Osteocyte (in vitro differentiated cells): Measurements from ENCODE around the gene PRDM15. TPM values are rescaled to one million over a fixed set of nuclear protein-coding genes. Genes with fewer than 3 reads are reported as not detected.

Experiments
- DNase-seq: peaks from one replicate; pipeline ENCODE4 v3.0.0; 2021; ENCODE audit warnings: mixed read lengths; ENCODE audit not compliant: unreplicated experiment; ENCODE audit errors: extremely low spot score
- H3K27ac Mint-ChIP-seq: one replicate; pipeline ENCODE4 v1.8.0; 2021; ENCODE audit warnings: mild to moderate bottlenecking, mixed read lengths; ENCODE audit not compliant: unreplicated experiment
- H3K27me3 Mint-ChIP-seq: one replicate; pipeline ENCODE4 v1.8.0; 2021; ENCODE audit warnings: mixed read lengths; ENCODE audit not compliant: unreplicated experiment
- H3K36me3 Mint-ChIP-seq: one replicate; pipeline ENCODE4 v1.8.0; 2021; ENCODE audit warnings: mixed read lengths; ENCODE audit not compliant: unreplicated experiment
- H3K4me1 Mint-ChIP-seq: one replicate; pipeline ENCODE4 v1.8.0; 2021; ENCODE audit warnings: mixed read lengths; ENCODE audit not compliant: unreplicated experiment
- H3K4me3 Mint-ChIP-seq: one replicate; pipeline ENCODE4 v1.8.0; 2021; ENCODE audit warnings: mild to moderate bottlenecking, moderate library complexity, mixed read lengths; ENCODE audit not compliant: unreplicated experiment
- H3K9me3 Mint-ChIP-seq: one replicate; pipeline ENCODE4 v1.8.0; 2021; ENCODE audit warnings: mixed read lengths; ENCODE audit not compliant: unreplicated experiment
- total RNA-seq: library from RNA; stranded (reverse); gene quantifications from 2 replicates; pipeline ENCODE4 v1.2.1, GENCODE V29; 2021
- TF ChIP-seq, protein P1 (sequence below): fragments of 200-600 bp; sonication (generic); IDR thresholded peaks from 2 replicates; pipeline ENCODE4 v1.5.0; 2021; ENCODE audit warnings: antibody characterized with exemption, mild to moderate bottlenecking, moderate library complexity

PRDM15 gene
- total RNA-seq, 1 donor from 2014 or later = 11.4 TPM

DNA sequence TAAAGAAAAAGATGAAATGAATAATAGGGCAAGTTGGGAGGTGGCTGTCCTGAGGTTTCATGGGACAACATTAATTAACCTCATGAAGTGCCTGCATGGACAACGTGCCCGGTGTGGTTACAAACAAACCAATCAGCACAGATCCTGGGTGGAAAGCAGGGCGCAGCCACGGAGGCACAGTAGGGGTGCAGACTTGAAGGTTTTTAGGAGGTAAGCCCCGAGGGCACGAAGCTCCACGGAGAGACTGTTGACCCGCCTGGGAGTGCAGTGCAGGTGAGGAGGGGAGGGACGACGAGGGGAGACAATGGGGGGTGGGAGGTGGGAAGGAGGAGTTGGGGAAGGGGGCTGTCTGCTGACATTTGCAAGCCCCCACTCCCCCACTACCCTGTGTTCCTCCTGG lies 110.0 kb downstream of the PRDM15 start:
- H3K4me1 Mint-ChIP-seq = peaks cover 36% of the 10 kb centered on the region
- H3K9me3 Mint-ChIP-seq = no peaks in the 10 kb centered on the region
- H3K27me3 Mint-ChIP-seq = peaks cover 8% of the 10 kb centered on the region
- TF ChIP-seq, protein P1, sequence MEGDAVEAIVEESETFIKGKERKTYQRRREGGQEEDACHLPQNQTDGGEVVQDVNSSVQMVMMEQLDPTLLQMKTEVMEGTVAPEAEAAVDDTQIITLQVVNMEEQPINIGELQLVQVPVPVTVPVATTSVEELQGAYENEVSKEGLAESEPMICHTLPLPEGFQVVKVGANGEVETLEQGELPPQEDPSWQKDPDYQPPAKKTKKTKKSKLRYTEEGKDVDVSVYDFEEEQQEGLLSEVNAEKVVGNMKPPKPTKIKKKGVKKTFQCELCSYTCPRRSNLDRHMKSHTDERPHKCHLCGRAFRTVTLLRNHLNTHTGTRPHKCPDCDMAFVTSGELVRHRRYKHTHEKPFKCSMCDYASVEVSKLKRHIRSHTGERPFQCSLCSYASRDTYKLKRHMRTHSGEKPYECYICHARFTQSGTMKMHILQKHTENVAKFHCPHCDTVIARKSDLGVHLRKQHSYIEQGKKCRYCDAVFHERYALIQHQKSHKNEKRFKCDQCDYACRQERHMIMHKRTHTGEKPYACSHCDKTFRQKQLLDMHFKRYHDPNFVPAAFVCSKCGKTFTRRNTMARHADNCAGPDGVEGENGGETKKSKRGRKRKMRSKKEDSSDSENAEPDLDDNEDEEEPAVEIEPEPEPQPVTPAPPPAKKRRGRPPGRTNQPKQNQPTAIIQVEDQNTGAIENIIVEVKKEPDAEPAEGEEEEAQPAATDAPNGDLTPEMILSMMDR = no peak
- H3K4me3 Mint-ChIP-seq = peak overlapping the region; percentile 76
- H3K36me3 Mint-ChIP-seq = no peaks in the 10 kb centered on the region
- peak overlapping the region; percentile 76 for H3K27ac Mint-ChIP-seq
- no peak for DNase-seq

DNA sequence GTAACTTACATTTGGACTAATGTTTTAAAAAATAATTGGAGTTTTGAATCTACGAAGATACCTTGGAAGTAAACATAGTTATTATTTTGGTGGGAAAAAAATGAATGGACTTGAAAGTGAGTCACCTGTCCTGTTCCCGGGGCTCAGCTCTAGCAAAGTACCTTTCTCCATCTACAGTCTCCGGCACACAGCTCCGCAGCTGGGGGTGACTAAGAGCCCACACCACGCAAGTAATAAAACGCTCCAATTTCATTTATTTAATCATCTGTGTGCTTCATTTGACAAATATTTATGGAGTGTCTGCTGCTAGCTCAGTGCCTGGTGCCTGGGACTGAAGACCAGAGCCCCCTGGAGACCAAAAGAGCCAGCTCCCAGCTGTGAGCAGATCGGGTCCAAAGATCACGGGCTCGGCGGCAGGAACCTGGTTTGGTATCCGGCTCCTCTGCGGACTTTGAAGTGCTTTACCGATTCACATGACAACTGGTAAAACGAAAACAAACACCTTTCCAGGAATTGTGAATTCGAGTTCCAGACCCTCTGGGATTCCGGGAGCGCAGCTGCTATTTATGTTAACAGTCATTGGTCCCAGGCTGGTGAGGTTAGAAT lies 110.6 kb downstream of the PRDM15 start:
- peak overlapping the region; percentile 76 for H3K27ac Mint-ChIP-seq
- no peaks in the 10 kb centered on the region for H3K9me3 Mint-ChIP-seq
- TF ChIP-seq, protein P1 = peak; percentile 54
- peak overlapping the region; percentile 76 for H3K4me3 Mint-ChIP-seq
- H3K27me3 Mint-ChIP-seq = peaks cover 8% of the 10 kb centered on the region
- DNase-seq = no peak
- H3K36me3 Mint-ChIP-seq = no peaks in the 10 kb centered on the region
- H3K4me1 Mint-ChIP-seq = peaks cover 40% of the 10 kb centered on the region

DNA sequence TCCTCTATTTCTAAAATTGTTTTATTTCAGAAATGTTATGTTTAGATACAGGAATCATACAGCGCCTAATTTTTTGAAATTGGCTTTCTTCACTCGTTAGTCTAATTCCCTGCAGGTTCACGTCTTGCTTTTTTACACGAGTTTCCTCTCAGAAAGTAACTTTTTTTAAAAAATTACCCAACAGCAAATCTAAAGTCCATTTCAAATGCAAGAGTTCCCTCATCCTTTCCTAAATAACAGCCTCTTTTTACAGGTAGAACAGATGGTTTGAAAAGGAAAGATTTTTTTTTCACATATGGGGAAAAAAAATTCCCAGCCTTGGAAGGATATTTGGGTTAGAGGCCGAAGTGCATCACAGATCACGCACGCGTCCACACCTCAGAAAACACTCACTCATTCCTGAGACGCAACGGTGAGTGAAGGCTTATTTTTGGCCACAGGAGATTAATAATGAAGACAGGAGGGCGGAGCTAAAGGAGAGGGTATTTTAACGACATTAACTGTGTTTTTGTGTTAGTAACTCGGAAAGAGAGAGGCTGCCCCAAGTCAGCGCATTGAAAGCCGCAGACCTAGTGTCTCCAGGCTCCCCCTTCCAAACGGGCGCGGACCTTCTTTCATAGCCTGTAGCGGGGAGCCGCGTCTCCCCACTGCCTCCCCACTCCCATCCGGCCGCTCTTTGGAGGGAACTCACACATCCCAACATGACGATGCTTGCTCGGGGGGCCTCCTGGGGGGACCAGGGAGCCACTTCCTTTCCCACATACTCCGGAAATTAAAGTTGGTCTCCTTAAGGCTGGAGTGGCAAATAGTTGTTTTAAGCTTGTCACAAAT lies 111.3 kb downstream of the PRDM15 start:
- TF ChIP-seq, protein P1 = no peak
- Mint-ChIP-seq H3K36me3 (no peaks in the 10 kb centered on the region), H3K9me3 (no peaks in the 10 kb centered on the region), H3K27ac (peak overlapping the region; percentile 76), H3K4me1 (peaks cover 46% of the 10 kb centered on the region), H3K4me3 (peak overlapping the region; percentile 76), H3K27me3 (peaks cover 5% of the 10 kb centered on the region)
- DNase-seq = no peak

DNA sequence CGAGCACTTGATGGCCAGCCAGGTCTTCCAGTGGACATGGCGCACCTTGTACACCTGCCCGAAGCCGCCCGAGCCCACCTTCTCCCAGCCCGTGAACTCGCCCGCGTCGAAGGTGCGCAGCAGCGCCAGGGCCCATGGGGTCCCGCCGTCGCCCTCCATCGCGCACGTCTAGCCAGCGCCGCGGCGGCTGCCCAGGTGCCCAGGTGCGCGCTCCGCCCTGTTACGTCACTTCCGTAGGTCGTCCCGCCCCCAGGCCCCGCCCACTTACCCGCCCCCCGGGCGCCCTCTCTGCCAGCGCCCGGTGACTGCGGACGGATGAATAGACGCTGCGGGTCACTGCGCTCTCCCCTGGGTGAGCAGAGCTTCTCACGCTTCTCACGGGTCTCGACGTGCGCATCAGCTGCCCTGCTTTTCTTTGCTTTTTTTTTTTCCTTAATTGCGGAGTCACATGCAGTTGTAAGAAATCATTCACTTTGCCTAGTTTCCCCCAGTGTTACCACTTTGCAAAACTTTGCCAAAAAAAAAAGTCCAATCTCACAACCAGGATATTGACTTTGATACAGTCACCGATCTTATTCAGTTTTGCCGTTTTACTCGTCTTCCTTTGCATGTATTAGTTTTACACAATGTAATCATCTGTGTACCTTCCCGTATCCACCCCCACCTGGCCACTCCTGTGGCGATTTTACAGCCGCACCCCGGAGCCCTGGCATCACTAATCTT lies 112.1 kb downstream of the PRDM15 start, which contains the start of gene RIPK4:
Gene RIPK4, minus strand, starts transcription at position 170 of the 723 bp plus-strand sequence. Its CDS starts 11 bp downstream, at position 159.
- Mint-ChIP-seq H3K9me3 (no peaks in the 10 kb centered on the region), H3K27me3 (peaks cover 5% of the 10 kb centered on the region), H3K4me3 (peak within 1 kb of the TSS; percentile 76), H3K36me3 (no peaks in the 10 kb centered on the region), H3K27ac (peak within 1 kb of the TSS; percentile 76), H3K4me1 (peaks cover 52% of the 10 kb centered on the region)
- TF ChIP-seq, protein P1 = no peak
- DNase-seq = no peak
